SK-N-MC (cell line): Measurements from ENCODE around the gene SMG1.
"Not testable (repeated sequence)": the region's sequence is repeated elsewhere in the genome, so short reads cannot be mapped to it uniquely, and the experiment has no call there.

ENCODE experiments used
- EZH2 ChIP-seq: fragments of 200-600 bp; sonication (generic); IDR thresholded peaks from one replicate; pipeline ENCODE4 v1.6.1; 2017; ENCODE audit warnings: antibody characterized with exemption
- FOXP2 ChIP-seq: optimal IDR thresholded peaks from 2 replicates; pipeline ENCODE3; 2011; ENCODE audit warnings: mild to moderate bottlenecking, moderate library complexity; ENCODE audit not compliant: insufficient read depth; ENCODE audit errors: extremely low read length, control extremely low read depth
- POLR2AphosphoS5 ChIP-seq: IDR thresholded peaks from 2 replicates; pipeline ENCODE4 v1.6.1; 2012; ENCODE audit warnings: mild to moderate bottlenecking, low read depth, low read length, borderline replicate concordance

DNA sequence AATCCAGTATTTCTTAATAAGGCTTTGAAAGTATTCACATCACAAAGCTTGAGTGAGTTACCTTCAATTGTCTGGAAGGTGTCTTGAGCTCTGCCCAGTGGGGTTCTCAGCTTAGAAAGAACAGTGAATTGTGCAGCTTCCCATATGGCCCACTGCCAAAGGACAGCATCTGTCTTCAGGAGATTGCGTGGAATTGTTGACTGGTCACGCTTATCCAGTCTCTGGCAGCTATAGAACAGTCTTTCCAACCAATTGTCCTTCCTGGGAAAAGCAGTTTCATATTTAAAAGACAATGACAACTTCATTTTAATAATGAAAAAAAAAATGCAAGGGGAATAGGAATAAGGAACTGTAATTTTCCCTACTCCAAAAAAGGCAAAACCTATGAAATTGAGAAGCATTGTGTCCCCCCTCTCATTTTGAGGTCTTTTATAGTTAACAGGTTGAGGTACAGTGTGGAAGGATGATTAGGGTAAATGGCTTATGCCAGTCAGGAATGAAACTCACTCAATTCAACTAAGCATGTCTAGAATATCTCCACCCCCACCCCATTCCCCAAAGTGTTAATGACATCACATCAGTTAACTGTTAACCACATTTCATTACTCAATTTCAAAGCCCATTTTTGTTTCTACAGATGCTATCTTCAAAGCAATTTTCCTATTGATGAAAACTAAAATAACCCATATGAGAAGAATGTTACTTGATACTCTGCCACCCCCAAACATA, 57.0 kb downstream of the SMG1 start:
- not testable (repeated sequence) for TF ChIP-seq POLR2AphosphoS5, EZH2, FOXP2
